ENCODE data around the gene DUSP2.
"Not testable (repeated sequence)": the region's sequence is repeated elsewhere in the genome, so short reads cannot be mapped to it uniquely, and the experiment has no call there.

The DUSP2 gene

GRCh38 chr2:96161898-96162297 is 16.7 kb upstream of the DUSP2 start:
- DNase-seq = no peak

- DNase-seq = not testable (repeated sequence)
Measured at GRCh38 chr2:96160366-96160765, 15.1 kb upstream of the DUSP2 start.

DNA sequence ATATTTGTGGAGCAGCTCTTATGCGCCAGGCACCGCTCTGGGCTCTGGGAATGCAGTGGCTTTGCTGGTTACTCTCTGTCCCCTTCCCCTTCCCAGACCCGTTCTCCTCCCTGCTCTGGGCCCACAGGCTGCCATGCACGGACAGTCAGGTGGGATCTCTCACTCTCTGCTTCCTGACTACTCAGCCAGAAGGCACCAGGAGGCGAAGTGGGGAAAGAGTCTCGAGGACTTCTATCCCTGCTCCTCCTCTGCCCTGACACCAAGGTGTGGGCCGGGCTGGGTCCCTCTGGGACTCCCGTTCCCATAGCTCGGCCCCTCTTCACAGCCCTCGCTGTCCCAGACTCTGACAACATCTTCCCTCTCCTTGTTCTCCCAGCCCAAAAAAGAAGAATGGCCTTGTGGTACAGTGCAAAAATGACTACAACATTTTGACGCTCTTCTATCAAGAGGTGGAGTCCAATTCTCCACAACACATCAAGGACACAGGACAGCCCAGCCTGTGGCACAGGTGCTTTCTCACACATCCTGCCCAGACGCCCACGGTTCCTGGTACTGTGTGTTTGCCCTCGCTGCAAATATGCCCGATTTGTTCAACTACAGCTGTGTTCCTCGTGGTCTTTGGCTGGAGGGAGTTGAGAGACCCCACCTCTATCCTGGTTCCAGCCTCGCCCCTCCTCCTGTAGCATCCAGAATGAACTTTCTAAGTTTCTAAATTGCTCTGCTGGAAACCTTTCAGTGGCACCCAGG is 14.0 kb upstream of the DUSP2 start:
- no peak for DNase-seq

DNA sequence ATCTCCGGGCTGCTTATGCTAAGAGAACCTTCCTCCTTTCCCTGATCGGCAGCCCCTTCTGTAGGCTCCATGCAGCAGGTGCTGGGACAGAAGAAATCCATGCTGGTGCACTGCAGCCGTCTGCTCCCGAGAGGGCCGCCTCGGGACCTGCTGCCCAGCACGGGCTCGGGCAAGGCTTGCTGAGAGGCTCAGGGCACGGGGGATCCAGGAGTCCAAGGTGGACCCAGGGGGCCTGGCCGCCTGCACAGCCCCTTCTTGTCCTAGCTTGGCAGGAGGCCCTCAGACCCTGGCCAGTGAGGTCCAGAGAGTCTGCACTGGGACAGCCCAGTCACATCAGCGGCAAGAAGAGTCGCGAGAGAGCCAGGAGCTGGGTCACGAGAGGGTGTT is 13.3 kb upstream of the DUSP2 start:
- no peak for DNase-seq

DNA sequence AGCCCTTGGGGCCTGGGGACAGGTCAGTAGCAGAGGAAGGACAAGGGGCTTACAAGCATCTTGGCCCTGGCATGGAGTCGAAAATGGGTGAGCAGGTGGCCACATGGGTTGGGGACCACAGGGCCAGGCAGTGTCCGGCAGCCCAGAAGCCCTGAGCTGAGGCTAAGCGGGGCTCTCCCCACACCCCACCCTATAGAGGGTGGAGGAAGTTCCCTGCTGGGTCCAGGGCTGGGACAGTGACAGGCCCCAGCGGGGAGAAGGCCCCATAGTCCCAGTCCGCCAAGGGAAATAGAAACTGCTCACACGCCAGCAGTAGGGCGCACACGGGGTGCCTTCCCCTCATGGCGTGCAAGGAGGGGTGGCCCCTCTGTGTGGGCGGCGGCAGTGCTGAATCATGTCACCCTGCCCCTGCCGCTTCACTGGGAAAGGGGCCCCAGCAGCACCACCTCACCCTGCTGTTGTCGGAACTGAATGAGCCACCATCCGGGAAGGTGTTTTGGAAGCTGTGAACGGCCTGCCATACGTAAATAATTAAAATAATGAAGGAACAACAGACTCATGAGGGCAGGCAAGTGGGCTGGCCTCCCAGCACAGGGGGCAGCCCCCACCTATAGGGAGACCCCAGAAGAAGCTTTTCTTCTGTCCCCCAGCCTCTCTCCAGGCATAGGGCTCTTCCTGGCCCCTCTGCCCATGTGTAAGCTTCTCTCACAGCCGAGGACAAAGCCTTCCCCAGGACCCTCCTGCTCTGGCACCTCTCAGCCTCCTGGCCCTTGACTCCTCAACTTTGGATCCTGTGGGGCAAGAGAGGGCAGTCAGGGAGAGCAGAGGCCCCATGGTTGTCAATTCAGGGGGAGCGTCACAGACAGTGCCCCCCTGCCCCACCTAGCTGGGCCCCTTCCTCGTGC is 12.7 kb upstream of the DUSP2 start:
- DNase-seq = no peak

DNA sequence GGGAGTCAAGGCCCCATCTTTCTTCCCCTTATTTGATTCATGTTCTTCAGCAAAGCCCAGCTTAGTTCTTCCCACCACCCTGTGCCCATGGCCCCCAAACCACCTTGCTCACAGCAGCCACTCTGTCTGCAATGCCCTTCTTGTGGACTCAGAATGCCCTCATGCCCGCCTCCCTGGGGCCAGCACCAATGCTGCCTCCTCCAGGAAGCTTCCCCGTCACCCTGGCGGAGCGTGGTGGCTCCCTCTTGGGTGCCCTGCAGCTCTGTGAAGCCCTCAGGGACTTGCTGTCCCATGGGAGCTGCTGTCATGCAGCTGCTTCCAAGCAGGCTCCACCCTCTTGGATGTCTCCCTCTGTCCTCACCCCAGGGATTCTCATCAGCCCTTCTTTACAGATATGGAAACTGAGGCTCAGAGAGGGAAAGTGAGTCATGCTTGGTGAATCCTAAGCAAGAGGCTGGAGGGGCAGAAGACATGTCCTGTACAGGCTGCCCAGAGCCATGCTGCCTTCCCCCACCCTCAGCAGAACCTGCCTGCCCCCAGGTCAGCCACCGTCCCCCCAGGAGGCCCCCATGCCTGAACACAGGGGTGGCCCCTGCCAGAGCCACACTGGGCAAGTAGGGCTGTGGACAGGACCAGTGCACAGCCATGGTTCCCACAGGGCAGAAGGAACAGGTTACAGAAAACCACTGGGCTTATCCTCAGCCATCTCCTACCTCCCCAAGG is 11.8 kb upstream of the DUSP2 start:
- DNase-seq = no peak

DNA sequence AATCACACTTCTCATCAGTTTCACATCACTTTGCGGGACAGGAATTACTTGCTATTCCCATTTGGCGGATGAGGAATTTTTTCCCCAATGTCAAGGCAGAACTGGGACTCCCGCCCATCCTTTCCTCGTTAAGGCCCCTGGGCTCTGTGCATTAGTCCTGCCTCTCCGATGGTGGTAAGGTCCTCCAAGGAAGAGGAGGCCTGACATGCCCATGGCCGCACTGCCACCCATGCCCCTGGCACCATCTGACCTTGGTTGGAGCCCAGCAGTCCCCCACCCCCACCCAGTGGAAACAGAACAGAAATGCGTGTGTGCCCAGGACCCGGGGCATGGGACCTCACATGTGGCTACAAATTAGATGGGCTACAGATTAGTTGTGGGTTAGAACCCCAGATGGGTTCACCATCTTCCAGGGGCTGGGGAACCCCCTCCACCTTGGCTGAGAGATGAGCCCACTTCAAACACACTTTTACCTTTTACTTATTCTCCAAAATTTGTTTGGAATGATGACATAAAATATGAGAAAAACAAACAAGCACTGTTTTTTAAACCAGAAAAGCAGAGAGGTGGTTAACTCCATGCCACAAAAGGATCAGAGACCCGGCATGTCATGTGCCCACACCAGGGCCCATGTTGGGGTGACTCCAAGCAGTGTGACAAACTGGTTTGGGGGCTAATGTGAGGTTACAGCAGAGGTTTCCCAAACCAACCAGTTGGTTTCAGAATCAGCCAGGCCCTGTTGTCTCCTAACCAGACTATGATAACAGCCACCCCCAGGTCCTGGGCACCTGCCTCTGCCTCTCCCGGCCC is 11.0 kb upstream of the DUSP2 start:
- no peak for DNase-seq

DNA sequence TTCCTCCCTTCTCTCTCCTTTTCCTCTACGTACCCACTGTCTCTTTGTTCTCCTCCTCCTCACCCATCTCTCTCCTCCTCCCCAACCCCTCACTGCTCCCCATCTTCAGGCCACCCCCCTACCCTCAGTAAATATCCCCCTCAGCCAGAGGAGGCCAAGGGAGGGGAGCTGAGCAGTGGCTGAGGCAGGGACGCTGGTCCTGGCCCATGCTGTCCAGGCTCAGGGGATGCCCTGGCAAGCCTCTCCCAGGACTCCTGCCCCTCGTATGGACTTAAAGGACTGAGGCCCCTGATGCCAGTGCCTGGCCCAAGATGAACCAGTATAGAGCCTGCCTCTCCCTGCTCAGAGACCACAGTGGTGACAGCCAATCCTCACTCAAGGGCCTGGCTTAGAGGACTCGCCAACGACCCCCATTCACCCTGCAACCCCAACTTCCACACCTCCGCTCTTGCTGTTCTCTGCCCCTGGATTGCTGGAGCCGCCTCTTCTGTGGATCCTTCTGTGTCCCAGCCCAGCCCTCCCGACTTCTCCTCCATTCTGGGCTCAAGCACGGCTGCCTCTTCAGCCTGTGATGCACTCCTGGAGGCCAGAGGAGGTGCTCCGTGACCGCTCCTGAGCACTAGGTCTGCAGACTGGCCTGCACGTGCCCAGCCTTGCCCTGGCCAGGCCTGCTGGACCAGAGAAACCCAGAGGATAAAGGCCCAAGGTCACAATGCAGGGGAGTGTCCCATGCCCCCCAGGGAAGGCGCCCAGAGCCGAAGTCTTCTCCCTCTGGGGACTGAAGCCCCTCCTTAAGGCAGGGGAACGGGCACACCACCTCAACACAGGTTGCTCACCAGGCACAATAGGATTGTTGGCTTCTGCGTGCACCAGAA is 9.5 kb upstream of the DUSP2 start:
- no peak for DNase-seq

- DNase-seq = no peak
Measured at GRCh38 chr2:96153991-96154431, 8.8 kb upstream of the DUSP2 start.

DNA sequence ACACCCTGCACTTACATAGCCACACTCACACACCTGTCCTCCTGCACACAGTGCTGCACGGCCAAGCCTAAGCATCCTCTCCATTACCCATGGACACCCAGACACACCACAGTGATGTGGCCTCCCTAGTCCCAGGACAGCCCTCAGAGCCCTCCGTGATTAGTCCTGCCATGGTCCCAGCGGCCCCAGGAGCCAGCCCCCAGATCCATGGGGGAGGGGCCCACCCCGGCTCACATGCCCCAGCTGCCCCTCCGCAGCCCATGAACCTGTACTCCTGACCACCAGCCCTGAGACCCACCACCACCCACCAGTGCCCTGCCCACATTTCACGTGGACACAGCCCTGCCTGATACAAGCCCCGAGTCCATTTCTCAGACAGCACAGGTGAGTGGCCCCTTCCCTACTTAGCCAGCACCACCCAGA is 8.1 kb upstream of the DUSP2 start:
- DNase-seq = no peak

DNA sequence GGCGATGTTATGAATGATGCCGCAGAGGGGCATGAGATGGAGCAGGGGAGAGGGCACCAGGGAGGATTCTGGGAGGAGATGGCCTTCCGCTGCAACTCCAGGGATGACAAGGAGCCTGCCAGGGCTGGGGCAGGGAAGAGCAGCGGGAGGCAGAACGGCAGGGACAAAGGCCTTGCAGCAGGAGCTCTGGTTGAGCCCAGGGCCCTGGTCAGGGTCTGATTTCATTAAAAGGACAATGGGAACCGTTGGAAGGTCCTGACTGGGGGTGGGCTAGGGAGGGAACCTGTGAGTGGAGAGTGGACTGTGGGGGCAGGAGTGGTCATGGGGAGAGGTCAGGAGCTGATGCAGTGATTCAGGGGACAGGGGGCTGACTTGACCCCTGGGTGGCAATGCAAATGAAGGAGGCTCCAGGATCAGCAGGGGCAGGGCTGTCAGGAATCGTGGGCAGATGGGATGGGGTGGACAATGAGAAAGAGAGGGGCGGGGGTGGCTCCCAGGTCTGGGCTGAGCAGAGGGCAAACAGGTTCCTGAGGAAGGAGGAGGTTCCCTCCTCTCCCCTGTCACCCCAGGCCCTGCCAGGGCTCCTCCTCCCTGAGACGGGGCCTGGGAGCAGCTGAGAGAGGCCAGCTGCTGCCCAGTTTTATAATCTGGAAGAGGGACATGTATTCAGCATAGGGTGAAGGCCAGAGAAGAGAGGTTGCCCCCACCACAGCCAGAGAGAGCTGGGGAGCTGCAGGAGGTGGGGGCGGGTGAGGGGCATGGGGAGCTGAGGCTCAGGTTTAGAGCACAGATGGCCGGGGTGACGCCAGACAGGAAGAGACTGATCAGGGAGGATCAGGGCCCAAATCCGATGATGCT is 7.3 kb upstream of the DUSP2 start:
- peak; percentile 33 for DNase-seq

DNA sequence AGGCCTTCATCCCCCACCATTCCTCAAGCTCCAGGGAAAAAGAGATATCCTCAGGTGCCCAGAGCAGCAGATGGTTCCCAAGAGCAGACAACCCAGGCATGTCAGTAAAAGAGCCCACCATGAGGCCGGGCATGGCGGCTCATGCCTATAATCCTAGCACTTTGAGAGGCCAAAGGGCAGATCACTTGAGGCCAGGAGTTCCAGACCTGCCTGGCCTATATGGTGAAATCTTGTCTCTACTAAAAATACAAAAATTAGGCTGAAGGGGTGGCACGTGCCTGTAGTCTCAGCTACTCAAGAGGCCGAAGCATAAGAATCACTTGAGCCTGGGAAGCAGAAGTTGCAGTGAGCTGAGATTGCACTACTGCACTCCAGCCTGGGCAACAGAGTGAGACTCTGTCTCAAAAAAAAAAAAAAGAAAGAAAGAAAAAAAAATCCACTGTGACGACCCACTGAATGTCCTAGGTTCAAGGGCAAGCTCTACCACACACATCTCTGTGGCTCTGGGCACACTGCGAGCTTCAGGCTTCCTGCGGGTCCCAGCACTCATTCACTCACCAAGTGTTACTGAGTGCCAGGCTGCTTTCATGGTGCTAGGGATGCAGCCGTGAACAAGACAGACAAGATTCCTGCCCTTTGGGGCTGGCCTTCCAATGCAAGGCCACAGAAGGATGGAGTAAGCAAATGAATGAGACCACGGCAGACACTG is 6.5 kb upstream of the DUSP2 start:
- DNase-seq = no peak

DNA sequence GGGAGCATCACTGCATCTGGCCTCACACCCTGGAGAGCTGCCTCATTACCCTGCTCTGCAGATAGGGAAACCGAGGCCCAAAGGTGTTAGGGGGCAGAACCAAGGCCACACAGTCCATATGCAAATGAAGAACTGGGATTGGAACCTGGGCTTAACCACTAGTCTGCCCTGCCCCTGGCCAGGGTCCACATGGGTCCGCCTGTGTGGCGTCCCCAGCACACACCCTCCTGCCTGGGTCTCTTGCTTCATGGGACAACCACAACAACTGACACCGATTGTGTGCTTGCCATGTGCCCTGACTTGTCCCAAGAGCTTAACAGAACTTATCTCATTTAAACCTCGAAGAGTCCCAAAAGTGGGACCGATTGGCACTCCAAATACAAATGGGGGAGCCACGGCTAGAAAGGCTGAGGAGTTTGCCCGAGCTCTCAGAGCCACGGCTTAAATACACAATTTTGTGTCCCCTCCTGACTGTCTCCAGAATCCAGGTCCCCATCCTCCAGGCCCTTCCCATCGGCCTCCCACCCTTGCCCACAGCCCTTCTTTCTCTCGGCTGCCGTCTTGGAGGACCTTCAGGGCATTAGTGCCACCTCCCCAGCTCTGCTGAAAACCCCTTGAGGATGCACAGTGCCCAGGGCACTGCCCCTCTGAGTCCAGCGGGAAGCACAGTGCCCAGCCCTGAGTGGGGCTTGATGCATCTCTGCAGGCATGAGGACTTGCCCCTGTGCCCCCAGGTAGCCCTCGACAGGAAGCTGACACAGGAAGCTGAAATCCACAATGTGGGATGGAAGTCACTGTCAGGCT is 5.8 kb upstream of the DUSP2 start:
- DNase-seq = no peak

DNA sequence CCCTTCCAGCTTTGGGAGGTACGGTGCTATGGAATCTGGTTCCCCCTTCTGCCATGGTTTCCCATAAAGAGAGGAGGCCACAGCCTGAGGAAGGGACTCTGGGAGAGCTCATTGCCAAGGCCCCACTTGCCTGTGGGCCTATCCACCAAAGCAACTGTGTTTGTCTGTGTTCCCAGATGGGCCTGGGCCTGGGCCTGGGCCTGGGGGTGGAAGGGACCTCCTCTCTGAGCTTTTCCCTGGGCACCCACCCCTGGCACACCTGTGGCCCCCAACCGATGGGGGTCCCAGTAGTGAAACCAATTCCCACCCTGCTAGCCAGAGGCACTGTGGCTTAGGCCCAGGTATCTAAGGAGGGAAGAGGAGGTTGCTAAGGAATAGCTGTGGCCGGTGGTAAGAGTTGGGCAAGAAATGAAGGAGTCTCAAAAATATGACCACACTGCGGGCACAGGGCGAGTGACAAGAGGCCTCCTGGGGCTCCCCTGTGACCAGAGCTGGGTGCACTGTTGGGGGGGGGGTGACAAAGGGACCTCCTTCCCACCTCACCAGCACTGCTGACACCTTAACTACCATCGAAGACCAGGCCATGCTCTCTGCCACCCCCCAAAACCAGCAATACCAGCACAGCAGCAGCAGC is 4.9 kb upstream of the DUSP2 start:
- DNase-seq = no peak

DNA sequence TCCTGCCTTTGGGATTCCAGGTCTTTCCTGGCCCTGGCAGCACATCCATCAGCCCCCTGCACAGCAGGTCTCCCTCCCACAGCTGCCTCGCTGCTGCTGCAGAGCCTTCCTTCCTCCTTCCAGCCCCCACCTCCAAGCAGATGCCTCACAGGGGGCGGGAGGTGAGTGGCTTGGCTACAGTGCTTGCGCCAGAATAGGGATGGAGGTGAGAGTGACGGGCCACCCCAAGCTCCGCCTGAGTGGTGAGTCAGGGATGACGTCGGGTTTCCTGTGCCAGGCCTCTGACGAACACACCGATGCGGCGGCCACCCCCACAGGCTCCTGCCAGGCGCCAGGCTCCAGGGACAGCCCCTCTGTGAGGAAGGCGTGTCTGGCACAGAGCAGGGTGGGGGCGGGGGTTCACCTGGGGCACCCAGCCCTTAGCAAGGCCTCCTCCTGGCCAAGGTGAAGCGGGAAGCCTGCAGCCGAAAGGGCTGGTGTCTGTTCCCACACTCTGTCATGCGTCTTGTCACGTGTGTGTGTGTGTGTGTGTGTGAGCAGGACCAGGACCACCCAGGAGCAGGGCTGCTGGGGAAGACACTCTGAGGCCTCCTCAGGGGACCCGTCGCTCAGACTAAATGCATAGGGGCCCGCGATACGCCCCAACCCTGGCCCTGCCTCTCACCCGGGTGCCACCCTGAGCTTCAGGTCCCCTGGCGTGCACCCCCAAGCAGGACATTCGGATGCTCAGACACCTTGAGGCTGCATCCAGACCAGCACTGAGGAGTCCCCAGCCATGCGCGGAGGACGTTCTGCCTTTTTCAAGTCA is 3.4 kb upstream of the DUSP2 start:
- DNase-seq = peak; percentile 94

DNA sequence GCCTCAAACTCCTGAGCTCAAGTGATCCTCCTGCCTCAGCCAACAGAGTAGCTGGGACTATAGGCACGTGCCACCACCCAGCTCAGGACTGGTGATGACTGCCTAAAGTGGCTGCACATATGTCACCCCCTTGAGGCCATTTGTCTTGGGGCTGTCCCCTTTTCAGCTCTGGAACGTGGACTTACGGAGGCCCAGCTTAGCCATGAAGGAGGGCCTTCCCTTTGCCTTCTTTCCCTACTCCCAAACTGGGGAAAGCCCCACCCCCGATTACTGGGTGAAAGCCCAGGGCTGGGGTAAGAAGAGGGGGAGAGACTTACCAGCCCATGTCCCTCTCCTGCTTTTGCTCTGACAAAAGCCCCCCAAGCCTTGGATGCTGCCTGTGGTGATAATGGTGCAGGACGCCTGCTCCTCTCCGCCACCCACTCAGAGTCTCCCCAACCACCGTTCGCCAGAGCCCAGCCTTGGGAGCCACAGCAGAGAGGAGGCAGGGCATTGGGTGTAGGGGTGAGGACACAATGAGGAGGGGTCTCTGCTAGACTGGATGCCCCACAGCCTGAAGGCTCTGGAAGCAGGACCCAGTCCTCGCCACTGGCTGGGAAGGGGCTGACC is 2.5 kb upstream of the DUSP2 start:
- DNase-seq = peak; percentile 36

Data from NCI-H69 (cell line).